Measurements from ENCODE around the gene CHCHD3.

Gene CHCHD3

DNA sequence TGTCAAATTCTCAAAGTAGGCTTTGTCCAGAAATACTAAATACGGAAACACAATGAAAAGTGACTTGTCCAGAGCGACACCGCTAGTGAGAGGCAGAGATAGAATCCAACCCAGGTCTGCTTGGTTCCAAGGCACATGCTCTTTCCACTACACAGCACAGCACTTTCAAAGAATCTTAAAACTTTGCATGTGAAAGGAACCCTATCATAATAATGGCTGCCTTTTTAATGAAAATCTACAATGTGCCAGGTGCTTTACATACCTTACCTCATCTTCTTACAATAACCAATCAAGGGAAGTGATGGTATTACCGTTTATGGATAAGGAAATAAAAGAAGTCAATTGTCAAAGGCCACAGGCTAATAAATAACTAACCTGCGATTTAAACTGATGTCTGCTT, 2.6 kb downstream of the CHCHD3 start:
- Histone ChIP-seq H3K4me1 (ENCODE audit: low read depth, poor library complexity, severe bottlenecking) (peaks cover 14% of the 10 kb centered on the region), H4K20me1 (ENCODE audit: insufficient read depth) (no peaks in the 10 kb centered on the region; the same call in 1 of the 2 replicates), H3K36me3 (ENCODE audit: insufficient read depth) (no peaks in the 10 kb centered on the region), H3K79me2 (ENCODE audit: insufficient read depth, low read depth) (peaks cover 69% of the 10 kb centered on the region), H3K9ac (no peak overlapping the region), H3K27ac (no peak overlapping the region), H3K4me2 (no peak overlapping the region), H2AFZ (ENCODE audit: low read depth) (no peak overlapping the region), H3K4me3 (IDR thresholded peaks at IDR 0.05; ENCODE audit: insufficient read depth, low read depth, low read length) (no peak overlapping the region), H3K27me3 (ENCODE audit: insufficient read depth, low read depth) (no peaks in the 10 kb centered on the region)
- TF ChIP-seq, protein P1, sequence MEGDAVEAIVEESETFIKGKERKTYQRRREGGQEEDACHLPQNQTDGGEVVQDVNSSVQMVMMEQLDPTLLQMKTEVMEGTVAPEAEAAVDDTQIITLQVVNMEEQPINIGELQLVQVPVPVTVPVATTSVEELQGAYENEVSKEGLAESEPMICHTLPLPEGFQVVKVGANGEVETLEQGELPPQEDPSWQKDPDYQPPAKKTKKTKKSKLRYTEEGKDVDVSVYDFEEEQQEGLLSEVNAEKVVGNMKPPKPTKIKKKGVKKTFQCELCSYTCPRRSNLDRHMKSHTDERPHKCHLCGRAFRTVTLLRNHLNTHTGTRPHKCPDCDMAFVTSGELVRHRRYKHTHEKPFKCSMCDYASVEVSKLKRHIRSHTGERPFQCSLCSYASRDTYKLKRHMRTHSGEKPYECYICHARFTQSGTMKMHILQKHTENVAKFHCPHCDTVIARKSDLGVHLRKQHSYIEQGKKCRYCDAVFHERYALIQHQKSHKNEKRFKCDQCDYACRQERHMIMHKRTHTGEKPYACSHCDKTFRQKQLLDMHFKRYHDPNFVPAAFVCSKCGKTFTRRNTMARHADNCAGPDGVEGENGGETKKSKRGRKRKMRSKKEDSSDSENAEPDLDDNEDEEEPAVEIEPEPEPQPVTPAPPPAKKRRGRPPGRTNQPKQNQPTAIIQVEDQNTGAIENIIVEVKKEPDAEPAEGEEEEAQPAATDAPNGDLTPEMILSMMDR (conservative IDR thresholded peaks at IDR 0.05; ENCODE audit: low read depth, low read length): no peak

DNA sequence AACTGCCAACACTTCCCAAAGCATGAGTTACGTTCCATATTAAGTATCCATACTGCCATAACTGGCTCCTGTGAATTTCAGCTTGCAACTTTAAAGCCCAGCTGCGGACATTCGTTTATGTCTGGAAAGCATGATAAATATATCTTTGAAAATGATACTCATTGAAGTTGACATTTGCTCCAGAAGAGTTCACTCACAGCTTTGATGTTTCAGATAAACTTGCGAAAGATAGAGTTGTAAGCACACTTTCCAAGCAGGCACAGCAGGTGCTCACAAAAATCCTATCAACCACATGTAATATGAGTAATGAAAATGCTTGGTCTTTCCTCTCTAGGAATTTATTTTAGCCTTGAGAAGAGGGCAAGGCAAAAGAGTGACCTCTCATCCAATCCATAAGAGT, 4.5 kb downstream of the CHCHD3 start:
- Histone ChIP-seq H4K20me1 (ENCODE audit: insufficient read depth) (peaks cover 4% of the 10 kb centered on the region), H3K27ac (no peak overlapping the region), H2AFZ (ENCODE audit: low read depth) (no peak overlapping the region), H3K4me1 (ENCODE audit: low read depth, poor library complexity, severe bottlenecking) (peaks cover 14% of the 10 kb centered on the region), H3K9ac (no peak overlapping the region), H3K4me2 (no peak overlapping the region), H3K36me3 (ENCODE audit: insufficient read depth) (no peaks in the 10 kb centered on the region), H3K27me3 (ENCODE audit: insufficient read depth, low read depth) (no peaks in the 10 kb centered on the region), H3K79me2 (ENCODE audit: insufficient read depth, low read depth) (peaks cover 82% of the 10 kb centered on the region), H3K4me3 (IDR thresholded peaks at IDR 0.05; ENCODE audit: insufficient read depth, low read depth, low read length) (no peak overlapping the region)
- TF ChIP-seq, protein P1 (conservative IDR thresholded peaks at IDR 0.05; ENCODE audit: low read depth, low read length): no peak

DNA sequence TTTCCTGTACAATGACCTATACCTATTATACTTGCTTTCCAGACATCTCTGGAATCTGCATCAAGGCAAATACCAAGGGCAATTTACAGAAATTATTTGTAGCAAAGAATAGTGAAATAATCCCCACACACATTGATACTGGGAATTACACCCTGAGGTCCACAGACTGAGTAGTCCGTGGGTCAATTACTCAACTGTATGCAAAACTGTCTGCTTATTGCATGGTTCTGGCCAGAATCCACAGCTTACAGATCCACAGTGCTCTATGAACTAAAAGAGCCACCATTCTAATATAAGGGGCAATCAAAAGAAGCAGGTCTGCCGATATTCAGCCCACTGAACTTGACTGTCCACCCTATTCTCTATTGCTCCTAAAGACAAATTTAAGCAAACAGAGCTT, 5.7 kb downstream of the CHCHD3 start:
- Histone ChIP-seq H3K4me2 (no peak overlapping the region), H4K20me1 (ENCODE audit: insufficient read depth) (peaks cover 4% of the 10 kb centered on the region), H3K36me3 (ENCODE audit: insufficient read depth) (no peaks in the 10 kb centered on the region), H3K4me1 (ENCODE audit: low read depth, poor library complexity, severe bottlenecking) (peaks cover 14% of the 10 kb centered on the region), H3K27me3 (ENCODE audit: insufficient read depth, low read depth) (no peaks in the 10 kb centered on the region), H3K9ac (no peak overlapping the region), H3K4me3 (IDR thresholded peaks at IDR 0.05; ENCODE audit: insufficient read depth, low read depth, low read length) (no peak overlapping the region), H3K27ac (no peak overlapping the region), H3K79me2 (ENCODE audit: insufficient read depth, low read depth) (peaks cover 88% of the 10 kb centered on the region), H2AFZ (ENCODE audit: low read depth) (no peak overlapping the region)
- TF ChIP-seq, protein P1 (conservative IDR thresholded peaks at IDR 0.05; ENCODE audit: low read depth, low read length): no peak

DNA sequence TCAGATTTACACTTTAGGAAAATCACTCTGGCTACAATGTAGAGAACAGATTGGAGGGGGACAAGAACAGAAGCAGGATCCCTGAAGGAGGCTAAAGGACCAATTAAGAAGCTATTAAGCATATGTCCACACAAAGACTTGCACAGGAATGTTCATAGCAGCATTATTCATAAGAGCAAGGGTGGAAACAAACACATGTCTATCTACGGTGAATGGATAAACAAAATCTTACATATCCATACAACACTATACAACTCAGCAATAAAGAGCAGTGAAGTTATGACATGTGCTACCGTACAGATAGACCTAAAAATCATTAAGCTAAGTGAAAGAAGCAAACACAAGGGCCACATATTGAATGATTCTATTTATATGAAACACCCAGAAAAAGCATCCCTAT, 10.4 kb downstream of the CHCHD3 start:
- Histone ChIP-seq H3K79me2 (ENCODE audit: insufficient read depth, low read depth) (peaks cover 57% of the 10 kb centered on the region), H3K36me3 (ENCODE audit: insufficient read depth) (no peaks in the 10 kb centered on the region), H3K4me3 (IDR thresholded peaks at IDR 0.05; ENCODE audit: insufficient read depth, low read depth, low read length) (no peak overlapping the region), H2AFZ (ENCODE audit: low read depth) (no peak overlapping the region), H3K4me2 (no peak overlapping the region), H3K27me3 (ENCODE audit: insufficient read depth, low read depth) (no peaks in the 10 kb centered on the region), H3K4me1 (ENCODE audit: low read depth, poor library complexity, severe bottlenecking) (no peaks in the 10 kb centered on the region), H3K27ac (no peak overlapping the region), H4K20me1 (ENCODE audit: insufficient read depth) (peaks cover 4% of the 10 kb centered on the region; the same call in 1 of the 2 replicates), H3K9ac (no peak overlapping the region)
- TF ChIP-seq, protein P1 (conservative IDR thresholded peaks at IDR 0.05; ENCODE audit: low read depth, low read length): no peak
